Neural crest cell (in vitro differentiated cells): ENCODE results near the gene LMX1B. TPM values are rescaled to one million over a fixed set of nuclear protein-coding genes. Genes with fewer than 3 reads are reported as not detected.

Experiments used
- DNase-seq: peaks from one replicate; pipeline ENCODE4 v3.0.0; 2021; ENCODE audit warnings: low read depth, mixed read lengths, low spot score
- H3K27ac Mint-ChIP-seq: one replicate; pipeline ENCODE4 v1.8.0; 2021; ENCODE audit warnings: mild to moderate bottlenecking, mixed read lengths; ENCODE audit not compliant: unreplicated experiment
- H3K27me3 Mint-ChIP-seq: 2 replicates; pipeline ENCODE4 v1.8.0; 2021; ENCODE audit warnings: low read depth, mild to moderate bottlenecking, mixed read lengths
- H3K36me3 Mint-ChIP-seq: 2 replicates; pipeline ENCODE4 v1.8.0; 2021; ENCODE audit warnings: low read depth, mild to moderate bottlenecking, mixed read lengths
- H3K4me1 Mint-ChIP-seq: 2 replicates; pipeline ENCODE4 v1.8.0; 2021; ENCODE audit warnings: mixed read lengths
- H3K4me3 Mint-ChIP-seq: one replicate; pipeline ENCODE4 v1.8.0; 2021; ENCODE audit warnings: mild to moderate bottlenecking, mixed read lengths
- H3K9me3 Mint-ChIP-seq: 2 replicates; pipeline ENCODE4 v1.8.0; 2021; ENCODE audit warnings: mixed read lengths
- CTCF ChIP-seq: fragments of 200-600 bp; sonication (generic); conservative IDR thresholded peaks from 2 replicates; pipeline ENCODE4 v1.5.0; 2021; ENCODE audit warnings: antibody characterized with exemption, mild to moderate bottlenecking
- total RNA-seq: library from RNA; stranded (reverse); gene quantifications from 2 replicates; pipeline ENCODE4 v1.2.1, GENCODE V29; 2021

LMX1B gene
- total RNA-seq, 1 donor from 2014 or later, result 10.5 TPM

GRCh38 chr9:126646162-126646561, 32.4 kb downstream of the LMX1B start:
- H3K9me3 Mint-ChIP-seq, result no peaks in the 10 kb centered on the region
- no peak for DNase-seq
- H3K36me3 Mint-ChIP-seq, result no peaks in the 10 kb centered on the region
- TF ChIP-seq CTCF, result no peak
- H3K4me1 Mint-ChIP-seq, result peaks cover 21% of the 10 kb centered on the region
- no peak overlapping the region for H3K4me3 Mint-ChIP-seq
- H3K27ac Mint-ChIP-seq, result no peak overlapping the region
- peaks cover 78% of the 10 kb centered on the region for H3K27me3 Mint-ChIP-seq

- no peak for TF ChIP-seq CTCF
- Mint-ChIP-seq H3K4me3 (no peak overlapping the region), H3K27me3 (peaks cover 66% of the 10 kb centered on the region), H3K36me3 (no peaks in the 10 kb centered on the region), H3K4me1 (peaks cover 21% of the 10 kb centered on the region), H3K9me3 (no peaks in the 10 kb centered on the region), H3K27ac (no peak overlapping the region)
- no peak for DNase-seq
Measured at GRCh38 chr9:126647585-126648411, 34.1 kb downstream of the LMX1B start.

- DNase-seq, result no peak
- Mint-ChIP-seq H3K36me3 (no peaks in the 10 kb centered on the region), H3K27me3 (peaks cover 59% of the 10 kb centered on the region), H3K27ac (no peak overlapping the region), H3K9me3 (no peaks in the 10 kb centered on the region), H3K4me1 (peaks cover 21% of the 10 kb centered on the region), H3K4me3 (no peak overlapping the region)
- TF ChIP-seq CTCF, result no peak
Measured at GRCh38 chr9:126649477-126649876, 35.7 kb downstream of the LMX1B start.

GRCh38 chr9:126650404-126651341, 36.9 kb downstream of the LMX1B start:
- Mint-ChIP-seq H3K36me3 (no peaks in the 10 kb centered on the region), H3K4me1 (peaks cover 21% of the 10 kb centered on the region), H3K27me3 (peaks cover 49% of the 10 kb centered on the region), H3K4me3 (no peak overlapping the region), H3K9me3 (no peaks in the 10 kb centered on the region), H3K27ac (no peak overlapping the region)
- TF ChIP-seq CTCF, result no peak
- DNase-seq, result no peak

- peaks cover 42% of the 10 kb centered on the region for H3K27me3 Mint-ChIP-seq
- no peak overlapping the region for H3K4me3 Mint-ChIP-seq
- no peak for DNase-seq
- no peaks in the 10 kb centered on the region for H3K9me3 Mint-ChIP-seq
- peaks cover 24% of the 10 kb centered on the region for H3K4me1 Mint-ChIP-seq
- no peak overlapping the region for H3K27ac Mint-ChIP-seq
- no peak for TF ChIP-seq CTCF
- H3K36me3 Mint-ChIP-seq, result no peaks in the 10 kb centered on the region
Measured at GRCh38 chr9:126652140-126652582, 38.4 kb downstream of the LMX1B start.
